ENCODE measurements around the gene PKN2. TPM values are rescaled to one million over a fixed set of nuclear protein-coding genes. Genes with fewer than 3 reads are reported as not detected.

The PKN2 gene
- total and polyA plus RNA-seq, 2 of the 4 experiments (the other 2 are of a cell fraction), result 12.7 to 22.2 TPM

- intact Hi-C loops (cut with micrococcal nuclease), result no loop called here
- peak overlapping the region; percentile 82 for H4K5ac ChIP-seq (ENCODE audit: low read depth, low read length)
- no peaks in the 10 kb centered on the region; the same call in 1 of the 2 replicates for H3K9me1 ChIP-seq (ENCODE audit: insufficient read depth, low read length)
- ATAC-seq (ENCODE audit: low read depth) (no peak), DNase-seq (no peak)
- dilution Hi-C loops (cut with HindIII; ENCODE audit: low sequenced_read_pairs, unreplicated experiment), result no loop called here
- peaks cover 22% of the 10 kb centered on the region for H3K36me3 ChIP-seq (ENCODE audit: control insufficient read depth, insufficient read depth, low read length)
- H4K91ac ChIP-seq (ENCODE audit: insufficient read depth, low read depth, low read length), result peak overlapping the region; percentile 70; the same call in 1 of the 2 replicates
- peak overlapping the region; percentile 94 for H2BK120ac ChIP-seq (ENCODE audit: low read depth, low read length)
- TF ChIP-seq MXI1 (IDR thresholded peaks at IDR 0.05; ENCODE audit: borderline replicate concordance, low read depth, low read length) (no peak), MAZ (IDR thresholded peaks at IDR 0.05; ENCODE audit: borderline replicate concordance, low read depth, low read length) (no peak), CHD1 (IDR thresholded peaks at IDR 0.05; ENCODE audit: low read depth, low read length) (no peak), CEBPB (IDR thresholded peaks at IDR 0.05; ENCODE audit: low read depth, low read length) (no peak), RAD21 (IDR thresholded peaks at IDR 0.05; ENCODE audit: low read length) (no peak), ELK1 (IDR thresholded peaks at IDR 0.05; ENCODE audit: borderline replicate concordance, low read depth, low read length) (no peak)
- H3K27ac ChIP-seq (ENCODE audit: insufficient read depth, low read length), result peak overlapping the region; percentile 44; the same call in 1 of the 2 replicates
- H3K9me3 ChIP-seq (ENCODE audit: control insufficient read depth, insufficient read depth, low read length), result peaks cover 6% of the 10 kb centered on the region
- H4K20me1 ChIP-seq (ENCODE audit: insufficient read depth, low read length), result no peaks in the 10 kb centered on the region
- peak overlapping the region; percentile 90; the same call in 1 of the 2 replicates for H2AK5ac ChIP-seq (ENCODE audit: low read depth, low read length)
- no peak overlapping the region for H3K4me3 ChIP-seq (ENCODE audit: insufficient read depth, low read depth, low read length)
- H2AFZ ChIP-seq (replicated peaks; ENCODE audit: low read length, poor library complexity), result no peak overlapping the region
- H2BK20ac ChIP-seq (ENCODE audit: low read depth, low read length), result peak overlapping the region; percentile 90
- H3K4ac ChIP-seq (ENCODE audit: low read depth, low read length), result peak overlapping the region; percentile 86
- in situ Hi-C loops (cut with MboI; ENCODE audit: low sequenced_read_pairs), result no loop called here
- BruUV-seq (replicated peaks), result no TSS peak
- peak overlapping the region; percentile 16; the same call in 1 of the 2 replicates for H3K23ac ChIP-seq (ENCODE audit: low read depth, low read length)
- H3K56ac ChIP-seq (ENCODE audit: extremely low read depth, insufficient read depth, low read length), result no peak overlapping the region
- H2BK5ac ChIP-seq (ENCODE audit: low read depth, low read length, poor library complexity, severe bottlenecking), result peak overlapping the region; percentile 98
- no peaks in the 10 kb centered on the region for H3K27me3 ChIP-seq (ENCODE audit: control insufficient read depth, insufficient read depth, low read length)
- H4K8ac ChIP-seq (ENCODE audit: low read depth in 2 of 2, low read length in 2 of 2), result peak overlapping the region; percentile 70 to 74; a peak in 3 of 4 replicates
- H3K4me1 ChIP-seq (ENCODE audit: control insufficient read depth, insufficient read depth, low read length), result peaks cover 3% of the 10 kb centered on the region; the same call in 1 of the 2 replicates
- no peak overlapping the region for H3K9ac ChIP-seq (ENCODE audit: low read depth, low read length)
- no peak overlapping the region; the same call in 1 of the 2 replicates for H3K4me2 ChIP-seq (ENCODE audit: low read depth, low read length)
- H3K79me1 ChIP-seq (ENCODE audit: low read depth in 1 of 2, low read length in 2 of 2), result peaks cover 8 to 12% of the 10 kb centered on the region in 2 experiments; a peak in 2 of 4 replicates
- ChIA-PET POLR2A (ENCODE audit: unreplicated experiment) (no interaction called here), CTCF (no interaction called here)
- H2AK9ac ChIP-seq (replicated peaks; ENCODE audit: low read depth, low read length, poor library complexity), result peak overlapping the region; percentile 58
- peak overlapping the region; percentile 68; the same call in 1 of the 3 replicates for H2BK15ac ChIP-seq (ENCODE audit: low read depth, low read length)
- peak overlapping the region; percentile 66 for H3K14ac ChIP-seq (replicated peaks; ENCODE audit: low read depth, low read length)
- H3K18ac ChIP-seq (ENCODE audit: low read depth, low read length), result peak overlapping the region; percentile 93; the same call in 1 of the 2 replicates
- 90% methylated on average over 2 of the region's 7 CpGs; no CpG with 5 or more reads in 1 of the 2 experiments for WGBS, 2 experiments (ENCODE audit: extremely low coverage in 2 of 2, insufficient read length in 1 of 2)
These were observed 118.3 kb downstream of the PKN2 start for GRCh38 chr1:88802404-88802803.
